Measurements from ENCODE around the gene SFXN4. TPM values are rescaled to one million over a fixed set of nuclear protein-coding genes. Genes with fewer than 3 reads are reported as not detected.
A peak's percentile ranks its signal among the peaks of the same experiment; 100 is the strongest.

The SFXN4 gene
- total and polyA plus RNA-seq, 2 of the 13 experiments (the other 11 are each of a cell fraction or from before 2014, with no cell fraction given): 47.7 to 64.9 TPM

DNA sequence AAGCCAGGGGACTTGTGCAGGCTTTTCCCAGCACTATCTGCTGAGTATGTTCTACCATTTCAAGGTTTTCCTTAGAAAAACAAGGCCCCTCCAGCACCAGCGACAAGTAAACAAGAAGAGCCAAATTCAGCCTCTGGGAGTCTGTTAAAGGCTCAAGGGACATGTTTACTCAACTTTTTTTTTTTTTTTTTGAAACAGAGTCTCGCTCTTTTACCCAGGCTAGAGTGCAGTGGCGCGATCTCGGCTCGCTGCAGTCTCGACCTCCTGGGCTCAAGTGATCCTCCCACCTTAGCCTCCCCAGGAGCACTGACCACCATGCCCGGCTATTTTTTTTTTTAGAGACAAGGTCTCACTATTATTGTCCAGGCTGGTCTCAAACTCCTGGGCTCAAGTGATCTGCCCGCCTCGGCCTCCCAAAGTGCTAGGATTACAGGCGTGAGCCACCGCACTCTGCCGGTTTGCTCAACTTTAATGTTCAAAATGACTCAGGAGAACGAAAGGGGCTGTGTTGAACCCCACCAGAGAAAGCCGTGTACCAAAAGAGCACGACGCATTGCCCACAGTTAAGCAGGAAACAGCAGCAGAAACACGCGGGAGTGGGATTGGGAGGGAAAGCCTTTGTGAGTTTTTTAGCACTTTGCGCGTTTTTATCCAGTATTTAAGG is 12.3 kb upstream of the SFXN4 start (continued):
- TF ChIP-seq SRY (CRISPR knock-in tag; IDR thresholded peaks at IDR 0.05) (peak; percentile 73; the same call in 1 of the 2 replicates), SCMH1 (CRISPR knock-in tag; IDR thresholded peaks at IDR 0.05; ENCODE audit: borderline replicate concordance) (no peak), RARA (CRISPR knock-in tag; IDR thresholded peaks at IDR 0.05) (0 out of 2 replicates have a peak, but pooled peaks have one; percentile 16), THAP11 (CRISPR knock-in tag; IDR thresholded peaks at IDR 0.05) (no peak), YEATS2 (CRISPR knock-in tag; IDR thresholded peaks at IDR 0.05; ENCODE audit: borderline replicate concordance) (no peak), HOXD1 (CRISPR knock-in tag; IDR thresholded peaks at IDR 0.05) (no peak), MTF1 (CRISPR knock-in tag; IDR thresholded peaks at IDR 0.05) (no peak), ASH2L (IDR thresholded peaks at IDR 0.05; ENCODE audit: insufficient read length, low read depth, low read length) (no peak), TAF15 (IDR thresholded peaks at IDR 0.05; ENCODE audit: low read depth, low read length, poor library complexity, severe bottlenecking) (no peak), U2AF1 (optimal IDR thresholded peaks at IDR 0.05; ENCODE audit: low read depth, low read length) (no peak), ZNF7 (CRISPR knock-in tag; IDR thresholded peaks at IDR 0.05) (no peak), PAX8 (CRISPR knock-in tag; IDR thresholded peaks at IDR 0.05; ENCODE audit: borderline replicate concordance) (no peak), POLR2AphosphoS2 (IDR thresholded peaks at IDR 0.05; ENCODE audit: low read depth, low read length) (no peak), KDM1A (CRISPR knock-in tag; IDR thresholded peaks at IDR 0.05) (0 out of 2 replicates have a peak, but pooled peaks have one; percentile 42), ZNF350 (CRISPR knock-in tag; IDR thresholded peaks at IDR 0.05; ENCODE audit: borderline replicate concordance, low read depth) (no peak)
- TF ChIP-seq, protein P1, sequence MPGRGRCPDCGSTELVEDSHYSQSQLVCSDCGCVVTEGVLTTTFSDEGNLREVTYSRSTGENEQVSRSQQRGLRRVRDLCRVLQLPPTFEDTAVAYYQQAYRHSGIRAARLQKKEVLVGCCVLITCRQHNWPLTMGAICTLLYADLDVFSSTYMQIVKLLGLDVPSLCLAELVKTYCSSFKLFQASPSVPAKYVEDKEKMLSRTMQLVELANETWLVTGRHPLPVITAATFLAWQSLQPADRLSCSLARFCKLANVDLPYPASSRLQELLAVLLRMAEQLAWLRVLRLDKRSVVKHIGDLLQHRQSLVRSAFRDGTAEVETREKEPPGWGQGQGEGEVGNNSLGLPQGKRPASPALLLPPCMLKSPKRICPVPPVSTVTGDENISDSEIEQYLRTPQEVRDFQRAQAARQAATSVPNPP (CRISPR knock-in tag; IDR thresholded peaks at IDR 0.05): no peak
- TF ChIP-seq, protein P2, sequence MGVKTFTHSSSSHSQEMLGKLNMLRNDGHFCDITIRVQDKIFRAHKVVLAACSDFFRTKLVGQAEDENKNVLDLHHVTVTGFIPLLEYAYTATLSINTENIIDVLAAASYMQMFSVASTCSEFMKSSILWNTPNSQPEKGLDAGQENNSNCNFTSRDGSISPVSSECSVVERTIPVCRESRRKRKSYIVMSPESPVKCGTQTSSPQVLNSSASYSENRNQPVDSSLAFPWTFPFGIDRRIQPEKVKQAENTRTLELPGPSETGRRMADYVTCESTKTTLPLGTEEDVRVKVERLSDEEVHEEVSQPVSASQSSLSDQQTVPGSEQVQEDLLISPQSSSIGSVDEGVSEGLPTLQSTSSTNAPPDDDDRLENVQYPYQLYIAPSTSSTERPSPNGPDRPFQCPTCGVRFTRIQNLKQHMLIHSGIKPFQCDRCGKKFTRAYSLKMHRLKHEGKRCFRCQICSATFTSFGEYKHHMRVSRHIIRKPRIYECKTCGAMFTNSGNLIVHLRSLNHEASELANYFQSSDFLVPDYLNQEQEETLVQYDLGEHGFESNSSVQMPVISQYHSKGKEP (CRISPR knock-in tag; IDR thresholded peaks at IDR 0.05): no peak
